ENCODE data around the gene KBTBD7.

DNA sequence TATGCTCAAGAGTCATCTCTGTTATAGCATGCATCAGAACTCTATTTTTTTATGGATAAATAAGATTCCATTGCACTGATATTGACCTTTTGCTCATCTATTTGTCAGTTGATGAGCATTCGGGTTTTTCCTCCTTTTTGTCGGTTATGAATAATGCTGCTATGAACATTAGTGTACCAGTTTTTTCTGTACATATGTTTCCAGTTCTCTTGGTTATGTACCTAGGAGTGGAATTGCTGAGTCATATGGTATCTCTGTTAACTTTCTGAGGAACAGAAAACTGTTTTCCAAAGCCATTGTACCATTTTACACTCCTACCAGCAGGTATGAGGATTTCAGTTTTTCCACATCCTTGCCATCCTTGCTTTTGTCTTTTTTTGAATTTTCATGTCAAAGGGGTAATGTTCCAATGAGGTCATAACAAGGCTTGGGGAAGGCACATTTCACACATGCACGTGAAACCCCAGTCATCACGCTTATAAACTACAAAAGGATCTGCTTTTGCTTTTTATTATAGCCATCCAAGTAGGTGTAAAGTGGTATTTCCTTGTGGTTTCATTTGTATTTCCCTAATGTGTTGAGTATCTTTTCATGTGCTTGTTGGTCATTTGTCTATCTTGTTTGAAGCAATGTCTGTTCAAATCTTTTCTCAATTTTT is 14.6 kb downstream of the KBTBD7 start:
- TF ChIP-seq, protein P1, sequence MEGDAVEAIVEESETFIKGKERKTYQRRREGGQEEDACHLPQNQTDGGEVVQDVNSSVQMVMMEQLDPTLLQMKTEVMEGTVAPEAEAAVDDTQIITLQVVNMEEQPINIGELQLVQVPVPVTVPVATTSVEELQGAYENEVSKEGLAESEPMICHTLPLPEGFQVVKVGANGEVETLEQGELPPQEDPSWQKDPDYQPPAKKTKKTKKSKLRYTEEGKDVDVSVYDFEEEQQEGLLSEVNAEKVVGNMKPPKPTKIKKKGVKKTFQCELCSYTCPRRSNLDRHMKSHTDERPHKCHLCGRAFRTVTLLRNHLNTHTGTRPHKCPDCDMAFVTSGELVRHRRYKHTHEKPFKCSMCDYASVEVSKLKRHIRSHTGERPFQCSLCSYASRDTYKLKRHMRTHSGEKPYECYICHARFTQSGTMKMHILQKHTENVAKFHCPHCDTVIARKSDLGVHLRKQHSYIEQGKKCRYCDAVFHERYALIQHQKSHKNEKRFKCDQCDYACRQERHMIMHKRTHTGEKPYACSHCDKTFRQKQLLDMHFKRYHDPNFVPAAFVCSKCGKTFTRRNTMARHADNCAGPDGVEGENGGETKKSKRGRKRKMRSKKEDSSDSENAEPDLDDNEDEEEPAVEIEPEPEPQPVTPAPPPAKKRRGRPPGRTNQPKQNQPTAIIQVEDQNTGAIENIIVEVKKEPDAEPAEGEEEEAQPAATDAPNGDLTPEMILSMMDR (IDR thresholded peaks at IDR 0.05; ENCODE audit: low read depth, low read length, poor library complexity, severe bottlenecking) = no peak
- no peak for TF ChIP-seq EZH2phosphoT487 (IDR thresholded peaks at IDR 0.05; ENCODE audit: borderline replicate concordance, low read length)
